DND-41 (cell line): ENCODE measurements around the gene AQP9.

ENCODE experiments used
- ATAC-seq: fragments of 200-7000 bp; cut with Tn5 transposase; 3 replicates; pipeline ENCODE4 v1.9.1; 2021; ENCODE audit warnings: low read depth; ENCODE audit not compliant: insufficient read depth
- DNase-seq: peaks from one replicate; pipeline ENCODE4 v3.0.0-alpha.2; 2020
- H2AFZ ChIP-seq: 2 replicates; pipeline ENCODE4 v1.6.0; 2012; ENCODE audit warnings: low read depth, low read length
- H3K27ac ChIP-seq: 2 replicates; pipeline ENCODE4 v1.5.1; 2012; ENCODE audit warnings: low read length, inconsistent platforms
- H3K27me3 ChIP-seq: fragments of 200-600 bp; sonication (generic); 2 replicates; pipeline ENCODE4 v1.6.0; 2012; ENCODE audit warnings: low read length, mild to moderate bottlenecking, inconsistent platforms; ENCODE audit not compliant: insufficient read depth, poor library complexity
- H3K36me3 ChIP-seq: 2 replicates; pipeline ENCODE4 v1.5.1; 2012; ENCODE audit warnings: low read length, inconsistent platforms; ENCODE audit not compliant: insufficient read depth
- H3K4me1 ChIP-seq: 2 replicates; pipeline ENCODE4 v1.5.1; 2012; ENCODE audit warnings: mild to moderate bottlenecking, low read length; ENCODE audit not compliant: insufficient read depth
- H3K4me2 ChIP-seq: 2 replicates; pipeline ENCODE4 v1.6.0; 2012; ENCODE audit warnings: mild to moderate bottlenecking, moderate library complexity, low read length, inconsistent platforms; ENCODE audit not compliant: insufficient read depth
- H3K4me3 ChIP-seq, 2 experiments: fragments of 200-600 bp in 1 of 2; shearing (Covaris generic) in 1 of 2; 2 replicates each; pipeline ENCODE4 v1.5.1; 2012 to 2016; ENCODE audit warnings: inconsistent platforms in 2 of 2, low read length in 2 of 2, mild to moderate bottlenecking in 2 of 2, low read depth in 1 of 2, moderate library complexity in 1 of 2
- H3K79me2 ChIP-seq: 2 replicates; pipeline ENCODE4 v1.6.0; 2012; ENCODE audit warnings: low read length, inconsistent platforms; ENCODE audit not compliant: insufficient read depth
- H3K9ac ChIP-seq: 2 replicates; pipeline ENCODE4 v1.6.0; 2012; ENCODE audit warnings: low read depth, mild to moderate bottlenecking, inconsistent platforms, low read length, moderate library complexity
- H3K9me3 ChIP-seq: 2 replicates; pipeline ENCODE4 v1.5.1; 2012; ENCODE audit warnings: low read length, moderate library complexity, mild to moderate bottlenecking, inconsistent platforms; ENCODE audit not compliant: insufficient read depth, severe bottlenecking
- H4K20me1 ChIP-seq: 2 replicates; pipeline ENCODE4 v1.6.0; 2012; ENCODE audit warnings: low read length; ENCODE audit not compliant: insufficient read depth
- EZH2 ChIP-seq: IDR thresholded peaks from 3 replicates; pipeline ENCODE4 v1.6.1; 2012; ENCODE audit warnings: borderline replicate concordance, low read depth, mild to moderate bottlenecking, moderate library complexity, low read length, inconsistent platforms; ENCODE audit not compliant: severe bottlenecking
- TF ChIP-seq, protein P1 (sequence below): IDR thresholded peaks from 2 replicates; pipeline ENCODE4 v1.5.1; 2012; ENCODE audit warnings: borderline replicate concordance, low read length, moderate library complexity, mild to moderate bottlenecking; ENCODE audit not compliant: poor library complexity, severe bottlenecking; ENCODE audit errors: extremely low read depth

AQP9 gene

GRCh38 chr15:58115692-58116091 is 22.5 kb upstream of the AQP9 start:
- no peak overlapping the region for H3K9ac ChIP-seq
- no peak for TF ChIP-seq EZH2
- TF ChIP-seq, protein P1, sequence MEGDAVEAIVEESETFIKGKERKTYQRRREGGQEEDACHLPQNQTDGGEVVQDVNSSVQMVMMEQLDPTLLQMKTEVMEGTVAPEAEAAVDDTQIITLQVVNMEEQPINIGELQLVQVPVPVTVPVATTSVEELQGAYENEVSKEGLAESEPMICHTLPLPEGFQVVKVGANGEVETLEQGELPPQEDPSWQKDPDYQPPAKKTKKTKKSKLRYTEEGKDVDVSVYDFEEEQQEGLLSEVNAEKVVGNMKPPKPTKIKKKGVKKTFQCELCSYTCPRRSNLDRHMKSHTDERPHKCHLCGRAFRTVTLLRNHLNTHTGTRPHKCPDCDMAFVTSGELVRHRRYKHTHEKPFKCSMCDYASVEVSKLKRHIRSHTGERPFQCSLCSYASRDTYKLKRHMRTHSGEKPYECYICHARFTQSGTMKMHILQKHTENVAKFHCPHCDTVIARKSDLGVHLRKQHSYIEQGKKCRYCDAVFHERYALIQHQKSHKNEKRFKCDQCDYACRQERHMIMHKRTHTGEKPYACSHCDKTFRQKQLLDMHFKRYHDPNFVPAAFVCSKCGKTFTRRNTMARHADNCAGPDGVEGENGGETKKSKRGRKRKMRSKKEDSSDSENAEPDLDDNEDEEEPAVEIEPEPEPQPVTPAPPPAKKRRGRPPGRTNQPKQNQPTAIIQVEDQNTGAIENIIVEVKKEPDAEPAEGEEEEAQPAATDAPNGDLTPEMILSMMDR = peak; percentile 10
- no peaks in the 10 kb centered on the region for H3K4me1 ChIP-seq
- H3K27ac ChIP-seq = no peak overlapping the region
- H3K36me3 ChIP-seq = no peaks in the 10 kb centered on the region
- H3K27me3 ChIP-seq = peaks cover 8% of the 10 kb centered on the region
- no peak overlapping the region for H2AFZ ChIP-seq
- no peaks in the 10 kb centered on the region for H3K9me3 ChIP-seq
- no peak overlapping the region for H3K4me2 ChIP-seq
- no peak overlapping the region for H3K4me3 ChIP-seq
- no peaks in the 10 kb centered on the region for H4K20me1 ChIP-seq
- H3K79me2 ChIP-seq = no peaks in the 10 kb centered on the region
- no peak for DNase-seq
- no peak for ATAC-seq

- H3K27me3 ChIP-seq = peaks cover 8% of the 10 kb centered on the region
- no peaks in the 10 kb centered on the region for H3K36me3 ChIP-seq
- H3K9me3 ChIP-seq = no peaks in the 10 kb centered on the region
- H3K4me1 ChIP-seq = no peaks in the 10 kb centered on the region
- ATAC-seq (no peak), DNase-seq (no peak)
- H3K4me2 ChIP-seq = no peak overlapping the region
- H4K20me1 ChIP-seq = no peaks in the 10 kb centered on the region
- H2AFZ ChIP-seq = no peak overlapping the region
- H3K27ac ChIP-seq = no peak overlapping the region
- H3K9ac ChIP-seq = no peak overlapping the region
- no peaks in the 10 kb centered on the region for H3K79me2 ChIP-seq
- H3K4me3 ChIP-seq = no peak overlapping the region
- TF ChIP-seq, protein P1 = no peak
- no peak for TF ChIP-seq EZH2
These were observed 20.6 kb upstream of the AQP9 start for GRCh38 chr15:58117619-58118018.

DNA sequence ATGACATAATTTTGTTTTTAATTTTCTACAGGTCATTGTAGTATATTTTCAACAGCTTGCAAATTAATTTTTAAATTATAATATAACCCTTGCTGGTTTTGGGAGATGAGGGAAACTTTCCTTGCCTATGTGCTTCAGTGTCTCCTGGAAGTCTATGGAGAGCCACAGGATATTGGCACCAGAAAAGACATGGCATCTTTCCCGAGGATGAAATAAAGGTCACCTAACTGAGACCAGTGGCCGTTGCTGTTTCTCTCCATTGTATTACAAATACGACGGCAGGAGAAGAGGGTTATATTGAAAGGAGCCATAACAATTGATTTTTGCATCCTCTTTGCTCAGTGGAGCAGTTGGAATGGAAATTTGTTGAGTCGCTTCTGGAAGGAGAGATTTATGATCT is 19.9 kb upstream of the AQP9 start:
- Histone ChIP-seq H3K27ac (no peak overlapping the region), H2AFZ (no peak overlapping the region), H3K27me3 (peaks cover 8% of the 10 kb centered on the region), H3K9ac (no peak overlapping the region), H3K4me3 (no peak overlapping the region), H3K4me1 (no peaks in the 10 kb centered on the region), H3K4me2 (no peak overlapping the region), H3K79me2 (no peaks in the 10 kb centered on the region), H3K9me3 (no peaks in the 10 kb centered on the region), H3K36me3 (no peaks in the 10 kb centered on the region), H4K20me1 (no peaks in the 10 kb centered on the region)
- no peak for DNase-seq
- ATAC-seq = no peak
- TF ChIP-seq, protein P1 = no peak
- TF ChIP-seq EZH2 = no peak

DNA sequence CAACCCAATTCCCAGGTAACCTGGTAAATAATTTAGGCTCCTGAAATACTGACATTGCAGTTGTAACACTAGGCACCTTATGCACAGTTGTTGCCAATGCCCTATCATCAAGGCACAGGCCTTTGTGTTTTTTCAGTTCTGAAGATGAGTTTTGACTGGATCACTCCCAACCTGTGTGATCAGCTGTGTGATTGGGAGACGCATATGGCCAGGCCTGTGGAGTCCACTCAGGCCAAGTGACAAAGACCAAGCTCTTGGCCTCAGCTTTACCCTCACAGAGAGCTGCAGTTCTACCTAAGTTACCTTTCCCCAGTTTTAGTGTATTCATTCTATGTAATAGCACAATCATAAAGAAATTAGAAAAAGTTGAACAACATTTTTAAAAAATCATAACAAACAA is 19.2 kb upstream of the AQP9 start:
- H4K20me1 ChIP-seq = no peaks in the 10 kb centered on the region
- no peaks in the 10 kb centered on the region for H3K79me2 ChIP-seq
- TF ChIP-seq EZH2 = no peak
- TF ChIP-seq, protein P1 = no peak
- ATAC-seq (no peak), DNase-seq (no peak)
- H3K27me3 ChIP-seq = peaks cover 7% of the 10 kb centered on the region
- H3K4me1 ChIP-seq = no peaks in the 10 kb centered on the region
- H2AFZ ChIP-seq = no peak overlapping the region
- H3K4me3 ChIP-seq = no peak overlapping the region
- no peak overlapping the region for H3K9ac ChIP-seq
- no peak overlapping the region for H3K27ac ChIP-seq
- H3K4me2 ChIP-seq = no peak overlapping the region
- no peaks in the 10 kb centered on the region for H3K36me3 ChIP-seq
- no peaks in the 10 kb centered on the region for H3K9me3 ChIP-seq
